HepG2 (cell line): ENCODE measurements around the gene RNF114. TPM values are rescaled to one million over a fixed set of nuclear protein-coding genes. Genes with fewer than 3 reads are reported as not detected.

Experiments used
- CAMTA2 ChIP-seq: sonication (generic); formaldehyde crosslinking; IDR thresholded peaks from 2 replicates; pipeline ENCODE4 v1.4.0; 2020; ENCODE audit warnings: mild to moderate bottlenecking, missing genetic modification reagents, borderline replicate concordance
- CEBPB ChIP-seq: IDR thresholded peaks from 2 replicates; pipeline ENCODE4 v1.6.1; 2011; ENCODE audit warnings: low read depth, low read length, improper control_type of control experiment, borderline replicate concordance
- DMTF1 ChIP-seq: sonication (generic); formaldehyde crosslinking; IDR thresholded peaks from 2 replicates; pipeline ENCODE4 v1.4.0; 2020; ENCODE audit warnings: mild to moderate bottlenecking, missing genetic modification reagents
- GFI1 ChIP-seq: sonication (generic); formaldehyde crosslinking; IDR thresholded peaks from 2 replicates; pipeline ENCODE4 v1.5.0; 2020; ENCODE audit warnings: missing genetic modification reagents, mild to moderate bottlenecking, borderline replicate concordance
- HMGXB4 ChIP-seq, 2 experiments: sonication (generic) in 1 of 2; formaldehyde crosslinking in 1 of 2; IDR thresholded peaks; 2 replicates each; pipeline versions ENCODE4 v1.4.0 to v1.6.1; 2018 to 2020; ENCODE audit warnings: missing genetic modification reagents in 2 of 2, borderline replicate concordance in 1 of 2, low read depth in 1 of 2, mild to moderate bottlenecking in 1 of 2, missing biosample characterization in 1 of 2
- IRF9 ChIP-seq: sonication (generic); formaldehyde crosslinking; IDR thresholded peaks from 2 replicates; pipeline ENCODE4 v1.8.0; 2022; ENCODE audit warnings: missing genetic modification reagents, mild to moderate bottlenecking, borderline replicate concordance
- MAX ChIP-seq: IDR thresholded peaks from 2 replicates; pipeline ENCODE4 v1.6.1; 2012; ENCODE audit warnings: inconsistent platforms
- NFYB ChIP-seq: sonication (generic); formaldehyde crosslinking; IDR thresholded peaks from 2 replicates; pipeline ENCODE4 v1.4.0; 2020; ENCODE audit warnings: missing genetic modification reagents
- TEAD3 ChIP-seq: optimal IDR thresholded peaks from 2 replicates; pipeline ENCODE3; 2016; ENCODE audit warnings: borderline replicate concordance
- ZNF18 ChIP-seq: sonication (generic); formaldehyde crosslinking; IDR thresholded peaks from 2 replicates; pipeline ENCODE4 v1.8.0; 2022; ENCODE audit warnings: mild to moderate bottlenecking, missing genetic modification reagents; ENCODE audit not compliant: insufficient replicate concordance
- ZNF878 ChIP-seq: sonication (generic); formaldehyde crosslinking; IDR thresholded peaks from 2 replicates; pipeline ENCODE4 v1.8.1; 2023; ENCODE audit warnings: mild to moderate bottlenecking, missing genetic modification reagents, moderate library complexity
- polyA plus RNA-seq, 8 experiments: library from polyadenylated mRNA; depleted of rRNA in 3 of 8; stranded (reverse) in 7 of 8; unstranded in 1 of 8; fragments of >200 nt; fragmentation: Illumina TruSeq in 4 of 8; extraction: Trizol in 4 of 8; gene quantifications; 2 replicates each; pipeline versions ENCODE4 v1.2.1 to v1.2.3, GENCODE V29; 2011 to 2016; ENCODE audit warnings: low read depth in 4 of 8, missing spikeins in 1 of 8, mixed read lengths in 1 of 8; ENCODE audit not compliant: insufficient read depth in 1 of 8
- total RNA-seq, 5 experiments: library from RNA; depleted of rRNA; stranded (reverse); fragments of >200 nt; fragmentation: Illumina TruSeq; extraction: Trizol; gene quantifications; 2 replicates each; pipeline ENCODE4 v1.2.3, GENCODE V29; 2016; ENCODE audit warnings: low read depth in 1 of 5
- TF ChIP-seq, protein P1 (sequence below): sonication (generic); formaldehyde crosslinking; IDR thresholded peaks from 2 replicates; pipeline ENCODE4 v1.4.0; 2020; ENCODE audit warnings: missing genetic modification reagents
- TF ChIP-seq, protein P2 (sequence below): IDR thresholded peaks from 2 replicates; pipeline ENCODE4 v1.6.1; 2018; ENCODE audit warnings: missing genetic modification reagents
- TF ChIP-seq, protein P3 (sequence below): sonication (generic); formaldehyde crosslinking; IDR thresholded peaks from 2 replicates; pipeline ENCODE4 v1.5.0; 2020; ENCODE audit warnings: mild to moderate bottlenecking, missing genetic modification reagents
- TF ChIP-seq, protein P4 (sequence below): sonication (generic); formaldehyde crosslinking; IDR thresholded peaks from 2 replicates; pipeline ENCODE4 v1.8.0; 2022; ENCODE audit warnings: mild to moderate bottlenecking, missing genetic modification reagents, moderate library complexity

Gene RNF114
- total and polyA plus RNA-seq, 2 of the 13 experiments (the other 11 are each of a cell fraction or from before 2014, with no cell fraction given): 119 to 126 TPM

- no peak for TF ChIP-seq IRF9 (CRISPR knock-in tag)
- TF ChIP-seq, protein P1, sequence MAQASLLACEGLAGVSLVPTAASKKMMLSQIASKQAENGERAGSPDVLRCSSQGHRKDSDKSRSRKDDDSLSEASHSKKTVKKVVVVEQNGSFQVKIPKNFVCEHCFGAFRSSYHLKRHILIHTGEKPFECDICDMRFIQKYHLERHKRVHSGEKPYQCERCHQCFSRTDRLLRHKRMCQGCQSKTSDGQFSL (CRISPR knock-in tag): no peak
- no peak for TF ChIP-seq GFI1 (CRISPR knock-in tag)
- TF ChIP-seq, protein P2, sequence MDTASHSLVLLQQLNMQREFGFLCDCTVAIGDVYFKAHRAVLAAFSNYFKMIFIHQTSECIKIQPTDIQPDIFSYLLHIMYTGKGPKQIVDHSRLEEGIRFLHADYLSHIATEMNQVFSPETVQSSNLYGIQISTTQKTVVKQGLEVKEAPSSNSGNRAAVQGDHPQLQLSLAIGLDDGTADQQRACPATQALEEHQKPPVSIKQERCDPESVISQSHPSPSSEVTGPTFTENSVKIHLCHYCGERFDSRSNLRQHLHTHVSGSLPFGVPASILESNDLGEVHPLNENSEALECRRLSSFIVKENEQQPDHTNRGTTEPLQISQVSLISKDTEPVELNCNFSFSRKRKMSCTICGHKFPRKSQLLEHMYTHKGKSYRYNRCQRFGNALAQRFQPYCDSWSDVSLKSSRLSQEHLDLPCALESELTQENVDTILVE: no peak
- peak; percentile 60 for TF ChIP-seq TEAD3 (CRISPR knock-in tag)
- TF ChIP-seq ZNF18 (CRISPR knock-in tag): no peak
- TF ChIP-seq MAX: no peak
- TF ChIP-seq, protein P3, sequence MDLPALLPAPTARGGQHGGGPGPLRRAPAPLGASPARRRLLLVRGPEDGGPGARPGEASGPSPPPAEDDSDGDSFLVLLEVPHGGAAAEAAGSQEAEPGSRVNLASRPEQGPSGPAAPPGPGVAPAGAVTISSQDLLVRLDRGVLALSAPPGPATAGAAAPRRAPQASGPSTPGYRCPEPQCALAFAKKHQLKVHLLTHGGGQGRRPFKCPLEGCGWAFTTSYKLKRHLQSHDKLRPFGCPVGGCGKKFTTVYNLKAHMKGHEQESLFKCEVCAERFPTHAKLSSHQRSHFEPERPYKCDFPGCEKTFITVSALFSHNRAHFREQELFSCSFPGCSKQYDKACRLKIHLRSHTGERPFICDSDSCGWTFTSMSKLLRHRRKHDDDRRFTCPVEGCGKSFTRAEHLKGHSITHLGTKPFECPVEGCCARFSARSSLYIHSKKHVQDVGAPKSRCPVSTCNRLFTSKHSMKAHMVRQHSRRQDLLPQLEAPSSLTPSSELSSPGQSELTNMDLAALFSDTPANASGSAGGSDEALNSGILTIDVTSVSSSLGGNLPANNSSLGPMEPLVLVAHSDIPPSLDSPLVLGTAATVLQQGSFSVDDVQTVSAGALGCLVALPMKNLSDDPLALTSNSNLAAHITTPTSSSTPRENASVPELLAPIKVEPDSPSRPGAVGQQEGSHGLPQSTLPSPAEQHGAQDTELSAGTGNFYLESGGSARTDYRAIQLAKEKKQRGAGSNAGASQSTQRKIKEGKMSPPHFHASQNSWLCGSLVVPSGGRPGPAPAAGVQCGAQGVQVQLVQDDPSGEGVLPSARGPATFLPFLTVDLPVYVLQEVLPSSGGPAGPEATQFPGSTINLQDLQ (CRISPR knock-in tag): 0 out of 2 replicates have a peak, but pooled peaks have one; percentile 46
- TF ChIP-seq NFYB (CRISPR knock-in tag): no peak
- no peak for TF ChIP-seq DMTF1 (CRISPR knock-in tag)
- no peak for TF ChIP-seq CEBPB
- no peak for TF ChIP-seq CAMTA2
- TF ChIP-seq, protein P4, sequence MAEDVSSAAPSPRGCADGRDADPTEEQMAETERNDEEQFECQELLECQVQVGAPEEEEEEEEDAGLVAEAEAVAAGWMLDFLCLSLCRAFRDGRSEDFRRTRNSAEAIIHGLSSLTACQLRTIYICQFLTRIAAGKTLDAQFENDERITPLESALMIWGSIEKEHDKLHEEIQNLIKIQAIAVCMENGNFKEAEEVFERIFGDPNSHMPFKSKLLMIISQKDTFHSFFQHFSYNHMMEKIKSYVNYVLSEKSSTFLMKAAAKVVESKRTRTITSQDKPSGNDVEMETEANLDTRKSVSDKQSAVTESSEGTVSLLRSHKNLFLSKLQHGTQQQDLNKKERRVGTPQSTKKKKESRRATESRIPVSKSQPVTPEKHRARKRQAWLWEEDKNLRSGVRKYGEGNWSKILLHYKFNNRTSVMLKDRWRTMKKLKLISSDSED (CRISPR knock-in tag): no peak
- no peak for TF ChIP-seq HMGXB4 (CRISPR knock-in tag; IDR thresholded peaks at IDR 0.05; ENCODE audit: borderline replicate concordance in 1 of 2, low read depth in 1 of 2)
- TF ChIP-seq ZNF878 (CRISPR knock-in tag): no peak
These were observed 54.1 kb downstream of the RNF114 start (continued) for GRCh38 chr20:49990271-49990720.
